ENCODE data around the gene MAT2A.

GRCh38 chr2:85561280-85562212, 22.6 kb downstream of the MAT2A start, which contains the start of gene GGCX:
- TF ChIP-seq CTCF (IDR thresholded peaks at IDR 0.05) (no peak), EZH2 (IDR thresholded peaks at IDR 0.05; ENCODE audit: borderline replicate concordance, insufficient read depth, low read depth, low read length, poor library complexity, severe bottlenecking) (no peak)

Measured in B cell (primary cell).